ENCODE results near the gene CYGB.

- TF ChIP-seq POLR2AphosphoS5 (IDR thresholded peaks at IDR 0.05; ENCODE audit: borderline replicate concordance, low read depth, low read length) (no peak), EZH2 (IDR thresholded peaks at IDR 0.05) (no peak), FOXP2 (optimal IDR thresholded peaks at IDR 0.05; ENCODE audit: control extremely low read depth, extremely low read length, insufficient read depth) (no peak)
Observed at GRCh38 chr17:76528156-76528527, 9.4 kb downstream of the CYGB start.
